Fibroblast of lung (primary cell): ENCODE data around the gene MAGEB2. TPM values are rescaled to one million over a fixed set of nuclear protein-coding genes. Genes with fewer than 3 reads are reported as not detected.

ENCODE experiments used
- DNase-seq, 2 donors: peaks; one replicate each; pipeline versions ENCODE4 v3.0.0 to v3.0.0-alpha.2; 2010; ENCODE audit warnings: low read depth in 2 of 2
- H2AFZ ChIP-seq: 2 replicates; pipeline ENCODE4 v1.5.1; 2012; ENCODE audit warnings: low read length, control low read depth, inconsistent platforms
- H3K27ac ChIP-seq: 2 replicates; pipeline ENCODE4 v1.5.1; 2011; ENCODE audit warnings: low read length, control low read depth; ENCODE audit not compliant: insufficient read depth
- H3K27me3 ChIP-seq: 2 replicates; pipeline ENCODE4 v1.5.1; 2011; ENCODE audit warnings: mild to moderate bottlenecking, low read length; ENCODE audit not compliant: control insufficient read depth, insufficient read depth
- H3K36me3 ChIP-seq: 2 replicates; pipeline ENCODE4 v1.5.1; 2011; ENCODE audit warnings: low read length; ENCODE audit not compliant: control insufficient read depth, insufficient read depth
- H3K4me1 ChIP-seq: 2 replicates; pipeline ENCODE4 v1.5.1; 2011; ENCODE audit warnings: low read length; ENCODE audit not compliant: control insufficient read depth, insufficient read depth; ENCODE audit errors: extremely low read depth
- H3K4me2 ChIP-seq: 2 replicates; pipeline ENCODE4 v1.5.1; 2011; ENCODE audit warnings: low read length, control low read depth; ENCODE audit not compliant: insufficient read depth; ENCODE audit errors: extremely low read depth
- H3K4me3 ChIP-seq, 4 experiments: fragments of 200-600 bp in 1 of 4; sonication (generic) in 1 of 4; replicated peaks in 1 of 4; 2 replicates each; pipeline ENCODE4 v1.5.1; 2011 to 2016; ENCODE audit warnings: low read length in 4 of 4, low read depth in 3 of 4, mild to moderate bottlenecking in 3 of 4, control low read depth in 2 of 4, inconsistent platforms in 1 of 4, mixed read lengths in 1 of 4; ENCODE audit not compliant: insufficient read depth in 1 of 4; ENCODE audit errors: control extremely low read depth in 1 of 4
- H3K79me2 ChIP-seq: 2 replicates; pipeline ENCODE4 v1.5.1; 2012; ENCODE audit warnings: mild to moderate bottlenecking, low read length, inconsistent platforms; ENCODE audit not compliant: control insufficient read depth, insufficient read depth
- H3K9ac ChIP-seq: 2 replicates; pipeline ENCODE4 v1.5.1; 2011; ENCODE audit warnings: mild to moderate bottlenecking, low read length, control low read depth; ENCODE audit not compliant: insufficient read depth
- H3K9me3 ChIP-seq: 2 replicates; pipeline ENCODE4 v1.5.1; 2012; ENCODE audit warnings: low read depth, low read length; ENCODE audit not compliant: control insufficient read depth, insufficient read depth
- H4K20me1 ChIP-seq: 2 replicates; pipeline ENCODE4 v1.5.1; 2011; ENCODE audit warnings: low read length; ENCODE audit not compliant: control insufficient read depth, insufficient read depth; ENCODE audit errors: extremely low read depth
- CTCF ChIP-seq, 2 donors: IDR thresholded peaks in 1 of 2; conservative IDR thresholded peaks in 1 of 2; 1 replicate in 1 of 2; 2 replicates in 1 of 2; pipeline ENCODE4 v1.5.1; 2011 to 2012; ENCODE audit warnings: low read length in 2 of 2, control low read depth in 1 of 2, inconsistent platforms in 1 of 2, low read depth in 1 of 2, mild to moderate bottlenecking in 1 of 2
- EZH2 ChIP-seq: IDR thresholded peaks from 2 replicates; pipeline ENCODE4 v1.5.1; 2012; ENCODE audit warnings: low read length, control low read depth, mild to moderate bottlenecking; ENCODE audit errors: missing control alignments
- polyA plus RNA-seq, 2 donors: library from polyadenylated mRNA; depleted of rRNA in 1 of 2; stranded (reverse) in 1 of 2; unstranded in 1 of 2; fragments of >200 nt; gene quantifications; 2 replicates each; pipeline ENCODE4 v1.2.1, GENCODE V29; 2011 to 2012; ENCODE audit warnings: missing spikeins in 1 of 2
- total RNA-seq: library from RNA; depleted of rRNA; stranded (reverse); fragments of >200 nt; gene quantifications from 2 replicates; pipeline ENCODE4 v1.2.1, GENCODE V29; 2014

Gene MAGEB2
- total and polyA plus RNA-seq, 2 donors (not counting 1 experiment from before 2014, with no cell fraction given): not detected

DNA sequence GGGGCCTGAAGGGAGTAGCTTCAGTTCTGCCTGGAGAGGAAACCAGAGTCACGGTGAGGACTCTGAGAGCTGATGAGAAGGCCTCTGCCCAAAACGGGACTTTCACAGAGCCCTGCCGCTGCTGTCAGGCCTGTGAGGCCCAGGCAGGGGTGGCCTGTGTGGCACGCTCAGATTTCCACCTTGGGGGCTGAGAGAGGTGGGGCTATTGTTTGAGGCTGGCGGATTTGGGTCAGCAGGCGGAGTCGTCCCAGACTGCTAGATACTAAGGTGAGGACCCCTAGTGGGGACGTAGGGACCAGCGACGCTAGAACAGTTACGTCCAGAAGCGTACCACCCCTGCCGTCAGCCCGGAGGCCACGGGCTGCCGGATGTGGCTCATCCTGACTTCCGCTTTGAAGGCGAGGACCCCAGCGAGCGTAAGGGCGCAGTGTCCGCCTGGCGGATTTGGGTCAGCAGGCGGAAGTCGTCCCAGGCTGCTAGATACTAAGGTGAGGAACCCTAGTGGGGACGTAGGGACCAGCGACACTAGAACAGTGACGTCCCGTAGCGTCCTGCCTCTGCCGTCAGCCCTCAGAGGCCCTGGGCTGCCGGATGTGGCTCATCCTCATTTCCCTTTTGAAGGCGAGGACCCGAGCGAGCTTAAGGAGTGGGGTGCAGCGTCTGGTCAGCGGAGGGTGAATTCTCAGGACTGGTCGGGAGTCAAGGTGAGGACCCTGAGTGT lies 31.6 kb downstream of the MAGEB2 start, which contains the start of gene MAGEB1:
Gene MAGEB1 (plus strand): TSS at position 378 of the 721 bp plus-strand sequence. CDS start 3,348 bp downstream, outside the sequence.
- no peak within 1 kb of the TSS for H3K27ac ChIP-seq

GRCh38 chrX:30248854-30249253 lies 33.5 kb downstream of the MAGEB2 start:
- Histone ChIP-seq H3K4me1 (no peaks in the 10 kb centered on the region), H3K27me3 (no peaks in the 10 kb centered on the region), H3K9ac (no peak overlapping the region), H3K4me3 (no peak overlapping the region), H3K79me2 (no peaks in the 10 kb centered on the region), H3K27ac (no peak overlapping the region), H3K4me2 (no peak overlapping the region), H2AFZ (no peak overlapping the region), H3K9me3 (no peaks in the 10 kb centered on the region), H4K20me1 (no peaks in the 10 kb centered on the region), H3K36me3 (no peaks in the 10 kb centered on the region)
- no peak for DNase-seq
- TF ChIP-seq EZH2 (no peak), CTCF (conservative IDR thresholded peaks at IDR 0.05 in 1 of 2, IDR thresholded peaks at IDR 0.05 in 1 of 2; ENCODE audit: low read depth in 1 of 2, low read length in 2 of 2) (no peak)

More for the DNA sequence above, 31.6 kb downstream of the MAGEB2 start, which contains the start of gene MAGEB1:
- no peaks in the 10 kb centered on the region for H3K36me3 ChIP-seq
- H3K9ac ChIP-seq: no peak within 1 kb of the TSS
- no peaks in the 10 kb centered on the region for H3K79me2 ChIP-seq
- H3K9me3 ChIP-seq: no peaks in the 10 kb centered on the region
- no peaks in the 10 kb centered on the region for H3K4me1 ChIP-seq
- H2AFZ ChIP-seq: no peak within 1 kb of the TSS
- no peak within 1 kb of the TSS for H3K4me3 ChIP-seq
- H4K20me1 ChIP-seq: no peaks in the 10 kb centered on the region
- TF ChIP-seq EZH2 (no peak), CTCF (conservative IDR thresholded peaks at IDR 0.05 in 1 of 2, IDR thresholded peaks at IDR 0.05 in 1 of 2; ENCODE audit: low read depth in 1 of 2, low read length in 2 of 2) (no peak)
- no peaks in the 10 kb centered on the region for H3K27me3 ChIP-seq
- no peak within 1 kb of the TSS for H3K4me2 ChIP-seq
- DNase-seq: no peak

DNA sequence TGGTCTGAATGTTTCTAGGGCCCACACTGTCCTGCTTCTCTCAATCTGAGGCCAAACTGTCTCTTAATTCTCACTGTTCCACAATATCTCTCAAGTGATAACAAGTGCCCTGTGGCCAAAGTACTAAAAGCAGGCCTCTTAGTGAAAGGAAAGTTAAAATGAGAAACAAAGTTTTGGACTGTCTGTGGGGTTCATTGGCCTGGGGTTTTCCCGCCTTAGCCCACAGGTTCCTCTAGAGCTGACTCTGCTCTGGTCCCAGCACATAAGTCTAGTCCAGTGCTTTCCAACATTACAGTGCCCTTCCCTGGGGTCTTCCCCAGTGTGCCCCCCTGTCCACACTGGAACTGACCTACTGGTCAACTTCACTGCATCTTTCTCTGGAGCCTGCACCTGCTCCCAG lies 37.9 kb downstream of the MAGEB2 start:
- H3K4me1 ChIP-seq: no peaks in the 10 kb centered on the region
- H3K79me2 ChIP-seq: no peaks in the 10 kb centered on the region
- no peaks in the 10 kb centered on the region for H4K20me1 ChIP-seq
- no peak for DNase-seq
- H2AFZ ChIP-seq: no peak overlapping the region
- H3K4me3 ChIP-seq: no peak overlapping the region
- no peaks in the 10 kb centered on the region for H3K36me3 ChIP-seq
- no peak overlapping the region for H3K9ac ChIP-seq
- H3K4me2 ChIP-seq: no peak overlapping the region
- no peak overlapping the region for H3K27ac ChIP-seq
- no peaks in the 10 kb centered on the region for H3K27me3 ChIP-seq
- no peak for TF ChIP-seq CTCF (conservative IDR thresholded peaks at IDR 0.05 in 1 of 2, IDR thresholded peaks at IDR 0.05 in 1 of 2; ENCODE audit: low read depth in 1 of 2, low read length in 2 of 2)
- no peak for TF ChIP-seq EZH2
- H3K9me3 ChIP-seq: no peaks in the 10 kb centered on the region
